MM.1S (cell line): ENCODE results near the gene FYTTD1.

Source experiments
- DNase-seq: peaks from one replicate; pipeline ENCODE4 v3.0.0-alpha.2; 2015
- H2AFZ ChIP-seq: fragments of 300-600 bp; sonication (generic); 2 replicates; pipeline ENCODE4 v1.6.0; 2016; ENCODE audit warnings: antibody characterized with exemption, low read length
- H3F3A ChIP-seq: fragments of 300-600 bp; sonication (generic); 2 replicates; pipeline ENCODE4 v1.6.1; 2016; ENCODE audit warnings: mild to moderate bottlenecking, antibody characterized with exemption, low read length, moderate library complexity, mixed read lengths; ENCODE audit not compliant: insufficient read depth
- H3K27ac ChIP-seq: fragments of 300-600 bp; sonication (generic); 2 replicates; pipeline ENCODE4 v1.5.1; 2016; ENCODE audit warnings: mild to moderate bottlenecking, low read length
- H3K27me3 ChIP-seq: fragments of 300-600 bp; sonication (generic); replicated peaks from 2 replicates; pipeline ENCODE4 v1.6.0; 2016; ENCODE audit warnings: low read length; ENCODE audit not compliant: insufficient read depth
- H3K36me3 ChIP-seq: fragments of 300-600 bp; sonication (generic); replicated peaks from 2 replicates; pipeline ENCODE4 v1.6.1; 2016; ENCODE audit warnings: mild to moderate bottlenecking, low read length, mixed read lengths; ENCODE audit not compliant: insufficient read depth
- H3K4me1 ChIP-seq: fragments of 300-600 bp; sonication (generic); 2 replicates; pipeline ENCODE4 v1.6.1; 2016; ENCODE audit warnings: low read length, mixed read lengths
- H3K4me2 ChIP-seq: fragments of 300-600 bp; sonication (generic); 2 replicates; pipeline ENCODE4 v1.6.0; 2016; ENCODE audit warnings: low read depth, low read length
- H3K4me3 ChIP-seq: fragments of 300-600 bp; sonication (generic); 2 replicates; pipeline ENCODE4 v1.5.1; 2016; ENCODE audit warnings: low read length, mixed read lengths
- H3K79me2 ChIP-seq: fragments of 300-600 bp; sonication (generic); 2 replicates; pipeline ENCODE4 v1.6.1; 2016; ENCODE audit warnings: mixed run types, low read length, mixed read lengths
- H3K9ac ChIP-seq: fragments of 300-600 bp; sonication (generic); 2 replicates; pipeline ENCODE4 v1.6.1; 2016; ENCODE audit warnings: low read length, mixed read lengths
- H3K9me2 ChIP-seq: fragments of 300-600 bp; sonication (generic); replicated peaks from 2 replicates; pipeline ENCODE4 v1.6.1; 2016; ENCODE audit warnings: mild to moderate bottlenecking, low read length, mixed read lengths; ENCODE audit not compliant: insufficient read depth
- H3K9me3 ChIP-seq: fragments of 300-600 bp; sonication (generic); replicated peaks from 2 replicates; pipeline ENCODE4 v1.6.1; 2016; ENCODE audit warnings: mild to moderate bottlenecking, low read length, mixed read lengths; ENCODE audit not compliant: insufficient read depth
- H4K20me1 ChIP-seq: fragments of 300-600 bp; sonication (generic); 2 replicates; pipeline ENCODE4 v1.6.1; 2016; ENCODE audit warnings: mild to moderate bottlenecking, low read length, moderate library complexity, mixed read lengths; ENCODE audit not compliant: insufficient read depth
- CTCF ChIP-seq: fragments of 300-600 bp; sonication (generic); IDR thresholded peaks from 2 replicates; pipeline ENCODE4 v1.5.1; 2016; ENCODE audit warnings: antibody characterized with exemption, low read length, mixed read lengths
- EZH2 ChIP-seq: fragments of 300-600 bp; sonication (generic); optimal IDR thresholded peaks from 2 replicates; pipeline ENCODE3; 2017; ENCODE audit warnings: low read depth, mild to moderate bottlenecking, antibody characterized with exemption, low read length, mixed read lengths
- EZH2phosphoT487 ChIP-seq: fragments of 300-600 bp; sonication (generic); IDR thresholded peaks from 2 replicates; pipeline ENCODE4 v1.6.1; 2018; ENCODE audit warnings: antibody characterized with exemption, low read length

Gene FYTTD1

GRCh38 chr3:197749601-197750395 lies at the start of gene FYTTD1:
Gene FYTTD1, plus strand, starts transcription at chr3:197749883. Its CDS starts 89 bp downstream, at chr3:197749972.
- H3K4me3 ChIP-seq = peak within 1 kb of the TSS; percentile 80
- peak; percentile 94 for DNase-seq
- H3K9ac ChIP-seq = peak within 1 kb of the TSS; percentile 89
- H3K27me3 ChIP-seq = no peaks in the 10 kb centered on the region
- peak within 1 kb of the TSS; percentile 88 for H3K4me2 ChIP-seq
- H3K4me1 ChIP-seq = peaks cover 13% of the 10 kb centered on the region
- H3F3A ChIP-seq = peaks cover 39% of the 10 kb centered on the region
- H3K9me3 ChIP-seq = no peaks in the 10 kb centered on the region
- H3K79me2 ChIP-seq = peaks cover 39% of the 10 kb centered on the region
- peak within 1 kb of the TSS; percentile 94 for H2AFZ ChIP-seq
- H4K20me1 ChIP-seq = no peaks in the 10 kb centered on the region
- no peaks in the 10 kb centered on the region for H3K9me2 ChIP-seq
- no peak for TF ChIP-seq EZH2
- peak; percentile 50 for TF ChIP-seq CTCF
- peak within 1 kb of the TSS; percentile 83 for H3K27ac ChIP-seq
- H3K36me3 ChIP-seq = no peaks in the 10 kb centered on the region

- Histone ChIP-seq H3K4me3 (no peak overlapping the region), H3K27ac (no peak overlapping the region), H2AFZ (no peak overlapping the region), H3F3A (no peaks in the 10 kb centered on the region), H3K4me2 (no peak overlapping the region), H3K9ac (no peak overlapping the region), H3K27me3 (no peaks in the 10 kb centered on the region), H4K20me1 (no peaks in the 10 kb centered on the region), H3K79me2 (peaks cover 7% of the 10 kb centered on the region), H3K9me2 (no peaks in the 10 kb centered on the region), H3K36me3 (peaks cover 13% of the 10 kb centered on the region), H3K4me1 (no peaks in the 10 kb centered on the region), H3K9me3 (no peaks in the 10 kb centered on the region)
- no peak for DNase-seq
- no peak for TF ChIP-seq EZH2phosphoT487
- TF ChIP-seq CTCF = no peak
- TF ChIP-seq EZH2 = no peak
These were observed 49.6 kb upstream of the FYTTD1 start for GRCh38 chr3:197700095-197700494.

GRCh38 chr3:197701841-197702240 lies 47.8 kb upstream of the FYTTD1 start:
- Histone ChIP-seq H3K27me3 (no peaks in the 10 kb centered on the region), H3K4me1 (no peaks in the 10 kb centered on the region), H3K4me3 (no peak overlapping the region), H3K36me3 (peaks cover 13% of the 10 kb centered on the region), H4K20me1 (no peaks in the 10 kb centered on the region), H3K9ac (no peak overlapping the region), H3K79me2 (peaks cover 22% of the 10 kb centered on the region), H2AFZ (no peak overlapping the region), H3K9me3 (no peaks in the 10 kb centered on the region), H3K27ac (no peak overlapping the region), H3K9me2 (no peaks in the 10 kb centered on the region), H3K4me2 (no peak overlapping the region), H3F3A (no peaks in the 10 kb centered on the region)
- TF ChIP-seq EZH2 = no peak
- TF ChIP-seq EZH2phosphoT487 = no peak
- TF ChIP-seq CTCF = no peak
- no peak for DNase-seq
